GM12872 (cell line): Measurements from ENCODE around the gene TAS2R43.
"Not testable (repeated sequence)": the region's sequence is repeated elsewhere in the genome, so short reads cannot be mapped to it uniquely, and the experiment has no call there.

Experiments used
- TF ChIP-seq, protein P1 (sequence below): IDR thresholded peaks from 3 replicates; pipeline ENCODE4 v1.5.1; 2011; ENCODE audit warnings: low read depth, mild to moderate bottlenecking, low read length, moderate library complexity; ENCODE audit not compliant: insufficient read depth

Gene TAS2R43

DNA sequence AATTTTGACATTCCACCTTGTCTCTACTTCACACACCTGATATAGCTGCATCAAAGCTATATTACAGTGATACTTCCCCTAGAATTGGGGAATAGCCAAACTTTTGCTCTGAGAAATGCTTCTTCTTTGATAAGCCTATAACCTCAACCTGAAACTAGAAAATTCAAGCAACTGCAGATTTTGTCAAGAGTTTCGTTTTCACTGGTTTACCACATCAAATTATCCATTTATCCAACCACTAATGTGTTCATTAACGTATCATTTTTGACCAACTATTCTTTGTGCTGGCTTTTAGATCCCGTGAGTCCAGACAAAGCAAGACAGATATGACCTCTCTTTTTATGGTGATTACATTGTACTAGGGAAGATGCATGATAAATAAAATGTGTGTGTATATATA, 16.5 kb downstream of the TAS2R43 start:
- TF ChIP-seq, protein P1, sequence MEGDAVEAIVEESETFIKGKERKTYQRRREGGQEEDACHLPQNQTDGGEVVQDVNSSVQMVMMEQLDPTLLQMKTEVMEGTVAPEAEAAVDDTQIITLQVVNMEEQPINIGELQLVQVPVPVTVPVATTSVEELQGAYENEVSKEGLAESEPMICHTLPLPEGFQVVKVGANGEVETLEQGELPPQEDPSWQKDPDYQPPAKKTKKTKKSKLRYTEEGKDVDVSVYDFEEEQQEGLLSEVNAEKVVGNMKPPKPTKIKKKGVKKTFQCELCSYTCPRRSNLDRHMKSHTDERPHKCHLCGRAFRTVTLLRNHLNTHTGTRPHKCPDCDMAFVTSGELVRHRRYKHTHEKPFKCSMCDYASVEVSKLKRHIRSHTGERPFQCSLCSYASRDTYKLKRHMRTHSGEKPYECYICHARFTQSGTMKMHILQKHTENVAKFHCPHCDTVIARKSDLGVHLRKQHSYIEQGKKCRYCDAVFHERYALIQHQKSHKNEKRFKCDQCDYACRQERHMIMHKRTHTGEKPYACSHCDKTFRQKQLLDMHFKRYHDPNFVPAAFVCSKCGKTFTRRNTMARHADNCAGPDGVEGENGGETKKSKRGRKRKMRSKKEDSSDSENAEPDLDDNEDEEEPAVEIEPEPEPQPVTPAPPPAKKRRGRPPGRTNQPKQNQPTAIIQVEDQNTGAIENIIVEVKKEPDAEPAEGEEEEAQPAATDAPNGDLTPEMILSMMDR, result no peak

DNA sequence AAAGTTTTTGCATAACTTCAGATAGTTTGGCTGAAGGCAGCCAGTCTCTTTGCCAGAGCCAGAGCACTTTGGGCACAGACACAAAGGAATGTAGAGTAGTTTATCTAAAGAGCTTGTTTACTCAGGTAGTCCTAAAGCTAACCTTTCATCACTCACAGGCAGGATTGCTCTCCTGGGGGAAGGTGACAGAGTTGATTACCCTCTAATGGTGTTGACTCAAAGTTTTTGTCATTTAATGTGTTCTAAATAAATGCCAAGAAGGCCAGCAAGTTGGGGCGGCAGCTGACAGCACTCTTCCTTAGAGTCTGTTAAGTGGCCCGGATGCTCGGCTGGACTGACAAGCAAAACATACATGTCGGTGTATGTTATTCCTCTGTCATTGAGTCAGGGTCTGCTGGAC, 20.7 kb downstream of the TAS2R43 start:
- TF ChIP-seq, protein P1, result no peak

DNA sequence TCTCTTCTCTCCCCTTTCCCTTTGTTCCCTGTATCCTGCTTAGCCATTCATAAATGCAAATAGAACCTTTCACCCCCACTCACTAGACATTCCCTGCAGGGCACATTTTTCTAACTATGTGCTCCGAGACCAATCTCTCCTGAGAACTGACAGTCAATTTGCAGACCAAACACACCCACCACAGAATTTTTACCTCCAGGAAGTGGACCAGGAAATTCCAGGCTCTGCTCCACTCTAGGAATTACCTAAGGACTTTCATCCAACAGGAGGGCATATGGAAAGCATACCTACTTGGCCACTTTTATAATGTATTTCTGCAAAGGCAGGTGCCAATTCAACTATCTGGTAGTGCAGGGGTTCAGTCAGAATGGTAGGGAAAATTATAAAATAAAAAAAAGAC, 21.1 kb downstream of the TAS2R43 start:
- TF ChIP-seq, protein P1, result no peak

DNA sequence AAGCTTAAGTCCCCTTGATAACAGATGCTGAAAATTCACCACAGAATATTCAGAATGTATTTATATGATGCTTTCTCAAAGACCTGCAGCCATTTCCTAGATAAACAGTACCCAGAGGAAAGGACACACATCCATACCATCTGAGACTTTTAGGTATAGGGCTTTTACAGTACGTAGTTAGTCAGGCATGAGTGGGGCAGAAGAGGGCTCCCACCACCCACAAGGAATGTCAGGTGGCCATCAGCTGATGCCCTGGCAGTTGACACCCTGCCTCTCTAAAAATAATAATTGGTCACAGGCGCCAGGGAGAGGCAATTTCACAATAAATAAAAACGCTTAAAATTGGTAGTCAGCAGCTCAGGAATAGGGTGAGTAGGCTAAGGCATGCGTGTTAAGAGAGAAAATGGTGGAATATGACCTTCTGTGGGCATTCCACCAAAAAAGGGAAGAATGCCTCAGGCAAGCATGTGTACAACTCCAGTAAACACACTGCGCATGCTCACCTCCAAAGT, 22.2 kb downstream of the TAS2R43 start:
- TF ChIP-seq, protein P1, result no peak

DNA sequence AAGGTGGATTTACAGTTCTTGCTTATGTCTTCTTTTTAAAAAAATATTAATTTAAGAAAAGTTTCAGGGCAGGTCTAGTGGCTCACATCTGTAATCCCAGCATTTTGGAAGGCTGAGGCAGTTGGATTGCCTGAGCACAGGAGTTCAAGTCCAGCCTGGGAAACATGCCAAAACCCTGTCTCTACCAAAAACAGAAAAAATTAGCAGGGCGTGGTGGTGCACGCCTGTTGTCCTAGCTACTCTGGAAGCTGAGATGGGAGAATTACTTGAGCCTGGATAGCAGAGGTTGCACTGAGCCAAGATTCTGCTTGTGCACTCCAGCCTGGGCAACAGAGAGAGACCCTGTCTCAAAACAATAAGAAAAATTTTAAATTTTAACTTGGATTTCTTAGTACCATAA, 24.6 kb downstream of the TAS2R43 start:
- TF ChIP-seq, protein P1, result no peak

DNA sequence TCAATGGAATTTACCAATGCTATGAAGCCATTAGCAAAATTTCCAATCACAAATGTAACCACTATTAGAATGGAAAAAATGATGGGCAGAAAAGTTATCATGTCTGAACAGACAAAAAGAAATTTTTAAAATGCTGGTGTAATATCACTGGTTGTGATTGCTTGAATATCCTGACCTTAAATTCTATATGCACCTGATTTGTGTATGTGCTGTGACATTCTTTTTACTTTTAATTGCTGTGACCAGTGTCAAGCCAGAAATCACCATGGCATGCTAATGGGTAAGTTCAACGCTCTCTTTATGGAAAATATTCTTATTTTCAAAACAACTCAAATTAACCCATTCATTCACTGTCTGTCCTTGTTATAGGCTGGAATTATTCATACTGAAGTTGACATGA, 29.9 kb downstream of the TAS2R43 start, which contains the start of gene TAS2R46:
TAS2R46 (minus strand) TSS at position 101 of the 400 bp plus-strand sequence; CDS start at position 101, 0 bp downstream.
- TF ChIP-seq, protein P1, result not testable (repeated sequence)

DNA sequence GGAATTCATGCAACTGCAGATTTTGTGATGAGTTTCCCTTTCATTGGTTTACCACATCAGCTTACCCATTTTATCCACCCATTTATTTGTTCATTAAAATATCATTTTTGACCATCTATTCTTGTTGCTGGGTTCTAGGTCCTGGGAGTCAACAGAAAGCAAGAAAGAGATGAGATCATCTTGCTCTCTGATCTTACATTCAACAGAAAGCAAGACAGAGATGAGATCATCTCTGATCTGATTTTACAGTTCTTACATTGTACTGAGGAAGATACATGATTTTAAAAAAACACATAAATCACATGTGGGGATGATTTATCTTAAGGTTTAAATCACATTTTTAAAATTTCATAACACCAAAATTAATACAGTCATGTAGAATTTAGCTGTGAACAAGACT, 32.3 kb downstream of the TAS2R43 start:
- TF ChIP-seq, protein P1, result no peak

DNA sequence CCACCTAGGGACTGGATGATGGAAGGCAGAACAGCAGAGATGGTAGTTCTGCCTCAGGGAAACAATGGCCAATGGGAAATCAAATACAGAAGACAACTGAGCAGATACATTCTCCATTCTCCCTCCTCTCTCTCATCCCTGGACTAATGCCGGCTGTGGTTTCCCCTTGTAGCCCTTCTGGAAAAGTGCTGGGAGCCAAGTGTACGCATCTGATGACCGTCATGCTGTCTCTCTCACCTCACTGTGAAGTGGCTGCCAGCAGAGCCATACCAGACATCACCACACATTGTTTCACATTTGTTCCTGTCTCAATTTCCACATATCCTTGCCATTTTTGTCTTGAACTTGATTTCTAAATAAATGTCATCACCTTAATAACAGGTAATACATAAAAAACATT, 33.1 kb downstream of the TAS2R43 start:
- TF ChIP-seq, protein P1, result no peak
